ENCODE measurements around the gene SETD3. TPM values are rescaled to one million over a fixed set of nuclear protein-coding genes. Genes with fewer than 3 reads are reported as not detected.

SETD3 gene
- total and polyA plus RNA-seq, 2 experiments from 2014 or later = 40.7 to 68.0 TPM

DNA sequence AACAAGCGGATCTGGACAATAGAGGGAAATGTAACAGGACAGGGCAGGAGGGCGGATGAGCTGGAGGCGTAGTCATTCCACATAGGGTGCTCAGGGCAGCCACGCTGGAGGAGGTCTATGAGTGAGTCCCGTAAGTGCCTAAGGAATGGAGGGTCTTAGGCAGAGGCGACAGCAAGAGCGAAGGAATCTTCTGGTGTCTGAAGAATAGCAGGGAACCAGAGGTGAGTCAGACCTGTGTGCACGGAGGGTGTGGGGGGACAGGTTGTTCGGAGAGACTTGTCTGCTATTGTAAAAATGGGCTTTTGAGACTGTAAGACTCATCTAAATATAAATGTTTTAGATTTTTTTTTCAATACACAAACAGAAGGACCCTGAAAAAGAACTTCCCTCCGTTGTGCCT, 70.6 kb downstream of the SETD3 start:
- H3K9me3 Mint-ChIP-seq = no peaks in the 10 kb centered on the region
- no peak overlapping the region for H2AFZ ChIP-seq
- H3K36me3 ChIP-seq (ENCODE audit: insufficient read depth) = 0 out of 2 replicates have a peak, but pooled peaks cover 6% of the 10 kb centered on the region
- no peaks in the 10 kb centered on the region; the same call in 1 of the 2 replicates for H3K79me2 ChIP-seq (replicated peaks; ENCODE audit: insufficient read depth)
- ATAC-seq = peak; percentile 12; the same call in 2 of the 3 replicates
- H3K27ac Mint-ChIP-seq = peak overlapping the region; percentile 92
- H3K27me3 ChIP-seq (ENCODE audit: insufficient read depth) = no peaks in the 10 kb centered on the region
- DNase-seq (ENCODE audit: low spot score) = peak; percentile 41
- no peaks in the 10 kb centered on the region for H4K20me1 ChIP-seq (replicated peaks; ENCODE audit: insufficient read depth)
- H3K4me3 Mint-ChIP-seq = peak overlapping the region; percentile 7; the same call in 1 of the 3 replicates
- H3K4me1 Mint-ChIP-seq = peaks cover 77% of the 10 kb centered on the region
- peaks cover 61% of the 10 kb centered on the region for H3K4me1 ChIP-seq (ENCODE audit: insufficient read depth)
- peaks cover 3% of the 10 kb centered on the region for H3F3A ChIP-seq (replicated peaks; ENCODE audit: low read depth)
- H3K9me2 ChIP-seq (ENCODE audit: insufficient read depth) = no peaks in the 10 kb centered on the region
- H3K27ac ChIP-seq (ENCODE audit: low read depth) = peak overlapping the region; percentile 79; the same call in 1 of the 2 replicates
- H3K36me3 Mint-ChIP-seq (ENCODE audit: low read depth) = peaks cover 3% of the 10 kb centered on the region; the same call in 2 of the 3 replicates
- peak overlapping the region; percentile 18 for H3K4me2 ChIP-seq
- TF ChIP-seq, protein P1, sequence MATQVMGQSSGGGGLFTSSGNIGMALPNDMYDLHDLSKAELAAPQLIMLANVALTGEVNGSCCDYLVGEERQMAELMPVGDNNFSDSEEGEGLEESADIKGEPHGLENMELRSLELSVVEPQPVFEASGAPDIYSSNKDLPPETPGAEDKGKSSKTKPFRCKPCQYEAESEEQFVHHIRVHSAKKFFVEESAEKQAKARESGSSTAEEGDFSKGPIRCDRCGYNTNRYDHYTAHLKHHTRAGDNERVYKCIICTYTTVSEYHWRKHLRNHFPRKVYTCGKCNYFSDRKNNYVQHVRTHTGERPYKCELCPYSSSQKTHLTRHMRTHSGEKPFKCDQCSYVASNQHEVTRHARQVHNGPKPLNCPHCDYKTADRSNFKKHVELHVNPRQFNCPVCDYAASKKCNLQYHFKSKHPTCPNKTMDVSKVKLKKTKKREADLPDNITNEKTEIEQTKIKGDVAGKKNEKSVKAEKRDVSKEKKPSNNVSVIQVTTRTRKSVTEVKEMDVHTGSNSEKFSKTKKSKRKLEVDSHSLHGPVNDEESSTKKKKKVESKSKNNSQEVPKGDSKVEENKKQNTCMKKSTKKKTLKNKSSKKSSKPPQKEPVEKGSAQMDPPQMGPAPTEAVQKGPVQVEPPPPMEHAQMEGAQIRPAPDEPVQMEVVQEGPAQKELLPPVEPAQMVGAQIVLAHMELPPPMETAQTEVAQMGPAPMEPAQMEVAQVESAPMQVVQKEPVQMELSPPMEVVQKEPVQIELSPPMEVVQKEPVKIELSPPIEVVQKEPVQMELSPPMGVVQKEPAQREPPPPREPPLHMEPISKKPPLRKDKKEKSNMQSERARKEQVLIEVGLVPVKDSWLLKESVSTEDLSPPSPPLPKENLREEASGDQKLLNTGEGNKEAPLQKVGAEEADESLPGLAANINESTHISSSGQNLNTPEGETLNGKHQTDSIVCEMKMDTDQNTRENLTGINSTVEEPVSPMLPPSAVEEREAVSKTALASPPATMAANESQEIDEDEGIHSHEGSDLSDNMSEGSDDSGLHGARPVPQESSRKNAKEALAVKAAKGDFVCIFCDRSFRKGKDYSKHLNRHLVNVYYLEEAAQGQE (IDR thresholded peaks at IDR 0.05; ENCODE audit: unreplicated experiment) = no peak
- TF ChIP-seq ZNF114 (CRISPR knock-in tag; IDR thresholded peaks at IDR 0.05) (no peak), POLR2AphosphoS5 (IDR thresholded peaks at IDR 0.05; ENCODE audit: low read depth) (no peak), CREB1 (CRISPR knock-in tag; IDR thresholded peaks at IDR 0.05; ENCODE audit: low read depth) (no peak), JUNB (IDR thresholded peaks at IDR 0.05; ENCODE audit: unreplicated experiment) (no peak), NANOG (IDR thresholded peaks at IDR 0.05; ENCODE audit: borderline replicate concordance) (no peak)
- TF ChIP-seq, protein P2, sequence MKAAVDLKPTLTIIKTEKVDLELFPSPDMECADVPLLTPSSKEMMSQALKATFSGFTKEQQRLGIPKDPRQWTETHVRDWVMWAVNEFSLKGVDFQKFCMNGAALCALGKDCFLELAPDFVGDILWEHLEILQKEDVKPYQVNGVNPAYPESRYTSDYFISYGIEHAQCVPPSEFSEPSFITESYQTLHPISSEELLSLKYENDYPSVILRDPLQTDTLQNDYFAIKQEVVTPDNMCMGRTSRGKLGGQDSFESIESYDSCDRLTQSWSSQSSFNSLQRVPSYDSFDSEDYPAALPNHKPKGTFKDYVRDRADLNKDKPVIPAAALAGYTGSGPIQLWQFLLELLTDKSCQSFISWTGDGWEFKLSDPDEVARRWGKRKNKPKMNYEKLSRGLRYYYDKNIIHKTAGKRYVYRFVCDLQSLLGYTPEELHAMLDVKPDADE (IDR thresholded peaks at IDR 0.05) = no peak
- H3K27me3 Mint-ChIP-seq (ENCODE audit: insufficient read depth, low read depth, poor library complexity) = peaks cover 11% of the 10 kb centered on the region
- H3K4me3 ChIP-seq = no peak overlapping the region

DNA sequence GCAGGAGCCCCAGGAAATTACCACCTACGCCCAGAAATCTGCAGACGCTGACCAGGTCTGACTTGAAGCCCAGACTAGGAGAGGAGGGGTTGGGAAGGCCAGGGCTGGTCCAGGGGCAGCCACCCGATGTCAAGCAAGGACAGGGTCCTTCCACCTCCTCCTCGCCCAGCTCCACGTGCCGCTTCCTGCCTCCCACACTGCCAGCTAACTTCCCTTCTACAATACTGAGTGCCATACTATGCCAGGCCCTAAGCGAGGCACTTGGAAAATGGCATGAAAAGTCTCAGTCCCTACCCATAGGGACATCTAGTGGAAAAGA, 71.7 kb downstream of the SETD3 start:
- Histone ChIP-seq H3K4me2 (no peak overlapping the region), H3K27ac (ENCODE audit: low read depth) (no peak overlapping the region), H3K79me2 (replicated peaks; ENCODE audit: insufficient read depth) (no peaks in the 10 kb centered on the region; the same call in 1 of the 2 replicates), H3K27me3 (ENCODE audit: insufficient read depth) (no peaks in the 10 kb centered on the region), H4K20me1 (replicated peaks; ENCODE audit: insufficient read depth) (no peaks in the 10 kb centered on the region), H3F3A (replicated peaks; ENCODE audit: low read depth) (peaks cover 3% of the 10 kb centered on the region; the same call in 1 of the 2 replicates), H2AFZ (no peak overlapping the region), H3K4me1 (ENCODE audit: insufficient read depth) (peaks cover 50% of the 10 kb centered on the region), H3K36me3 (ENCODE audit: insufficient read depth) (peaks cover 6% of the 10 kb centered on the region; the same call in 1 of the 2 replicates), H3K4me3 (no peak overlapping the region), H3K9me2 (ENCODE audit: insufficient read depth) (no peaks in the 10 kb centered on the region)
- H3K27ac Mint-ChIP-seq = peak overlapping the region; percentile 65
- H3K27me3 Mint-ChIP-seq (ENCODE audit: insufficient read depth, low read depth, poor library complexity) = peaks cover 11% of the 10 kb centered on the region
- ATAC-seq (no peak), DNase-seq (ENCODE audit: low spot score) (no peak)
- no peak overlapping the region for H3K4me3 Mint-ChIP-seq
- H3K36me3 Mint-ChIP-seq (ENCODE audit: low read depth) = peaks cover 10% of the 10 kb centered on the region
- TF ChIP-seq, protein P1 (IDR thresholded peaks at IDR 0.05; ENCODE audit: unreplicated experiment) = no peak
- no peak for TF ChIP-seq NANOG (IDR thresholded peaks at IDR 0.05; ENCODE audit: borderline replicate concordance)
- TF ChIP-seq, protein P2 (IDR thresholded peaks at IDR 0.05) = no peak
- TF ChIP-seq POLR2AphosphoS5 (IDR thresholded peaks at IDR 0.05; ENCODE audit: low read depth) = no peak
- no peak for TF ChIP-seq ZNF114 (CRISPR knock-in tag; IDR thresholded peaks at IDR 0.05)
- TF ChIP-seq EZH2 (IDR thresholded peaks at IDR 0.05; ENCODE audit: low read depth, unreplicated experiment) = no peak
- no peak for TF ChIP-seq EZH2phosphoT487 (IDR thresholded peaks at IDR 0.05; ENCODE audit: unreplicated experiment)
- peaks cover 66% of the 10 kb centered on the region for H3K4me1 Mint-ChIP-seq
- no peaks in the 10 kb centered on the region for H3K9me3 Mint-ChIP-seq
